Subcutaneous abdominal adipose tissue (tissue), 5 donors: Measurements from ENCODE around the gene GLI3.
A peak's percentile ranks its signal among the peaks of the same experiment; 100 is the strongest.

ENCODE experiments used
- H3K27ac ChIP-seq: one replicate; pipeline ENCODE4 v1.7.0; 2013; ENCODE audit warnings: low read depth, mild to moderate bottlenecking, inconsistent platforms, low read length, moderate library complexity
- H3K27me3 ChIP-seq, 5 donors: one replicate each; pipeline ENCODE4 v1.7.0; 2013; ENCODE audit warnings: low read length in 5 of 5, inconsistent platforms in 1 of 5; ENCODE audit not compliant: control insufficient read depth in 5 of 5, insufficient read depth in 4 of 5
- H3K36me3 ChIP-seq, 5 donors: one replicate each; pipeline ENCODE4 v1.7.0; 2013; ENCODE audit warnings: low read length in 5 of 5; ENCODE audit not compliant: control insufficient read depth in 5 of 5, insufficient read depth in 5 of 5
- H3K4me1 ChIP-seq, 5 donors: one replicate each; pipeline ENCODE4 v1.7.0; 2013; ENCODE audit warnings: low read length in 5 of 5, mild to moderate bottlenecking in 3 of 5, moderate library complexity in 1 of 5; ENCODE audit not compliant: control insufficient read depth in 5 of 5, insufficient read depth in 5 of 5
- H3K4me3 ChIP-seq, 5 donors: one replicate each; pipeline ENCODE4 v1.7.0; 2013; ENCODE audit warnings: low read length in 5 of 5, low read depth in 1 of 5
- H3K9ac ChIP-seq, 5 donors: one replicate each; pipeline ENCODE4 v1.7.0; 2013; ENCODE audit warnings: low read length in 5 of 5, mild to moderate bottlenecking in 4 of 5, moderate library complexity in 3 of 5
- H3K9me3 ChIP-seq, 5 donors: one replicate each; pipeline ENCODE4 v1.7.0; 2013; ENCODE audit warnings: low read length in 5 of 5; ENCODE audit not compliant: control insufficient read depth in 5 of 5
- donor health status: healthy.
- donor health status: healthy.
- donor health status: healthy.
- donor health status: healthy.
- donor health status: healthy.

Gene GLI3

GRCh38 chr7:42237811-42238541, 967 bp upstream of the GLI3 start:
- Histone ChIP-seq H3K36me3 (no peaks in the 10 kb centered on the region), H3K27me3 (peaks cover 0 to 25% (median 11%) of the 10 kb centered on the region in 5 donors), H3K27ac (peak overlapping the region; percentile 69), H3K4me1 (peaks cover 5 to 38% (median 28%) of the 10 kb centered on the region in 5 donors), H3K9me3 (no peaks in the 10 kb centered on the region), H3K4me3 (peak overlapping the region; percentile 55 to 88 (median 82)), H3K9ac (peak overlapping the region in 2 of 5 donors; percentile 66 to 76)

DNA sequence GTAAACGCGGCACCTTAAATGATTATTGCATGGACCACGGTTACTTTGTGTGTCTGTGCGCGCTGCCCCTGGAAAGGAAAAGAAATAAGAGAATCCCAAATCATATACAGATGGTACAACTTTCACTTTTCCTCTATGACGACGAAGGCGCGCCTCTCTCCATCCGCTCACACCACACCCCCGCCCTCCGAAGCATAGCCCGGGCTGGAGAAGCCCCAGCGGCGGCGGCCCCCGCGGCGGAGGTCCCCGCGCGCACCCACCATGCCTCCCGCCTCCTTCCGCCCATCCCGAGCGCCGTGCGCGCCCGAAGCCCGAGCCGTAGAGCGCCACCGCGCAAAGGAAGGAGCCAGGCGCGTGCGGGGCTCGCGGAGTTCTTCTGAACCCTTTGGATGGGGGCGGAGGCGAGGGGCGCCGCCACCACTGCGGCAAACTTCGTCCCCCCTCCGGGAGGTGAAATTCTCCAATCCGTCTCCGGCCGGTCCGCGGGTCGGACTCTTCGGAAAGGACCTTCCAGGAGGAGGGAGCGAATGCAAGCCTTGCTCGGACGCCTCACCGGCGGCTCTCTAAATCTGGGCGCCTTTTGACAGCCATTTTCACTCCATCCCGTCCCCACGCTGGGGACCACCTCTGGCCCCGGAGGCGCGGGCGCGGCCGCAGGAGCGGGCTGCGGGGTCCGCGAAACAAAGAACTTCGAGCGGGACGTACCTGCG, 588 bp downstream of the GLI3 start:
- Histone ChIP-seq H3K9me3 (no peaks in the 10 kb centered on the region), H3K4me3 (peak overlapping the region; percentile 73 to 90 (median 83)), H3K27ac (peak overlapping the region; percentile 67), H3K27me3 (peaks cover 0 to 29% (median 19%) of the 10 kb centered on the region in 5 donors), H3K9ac (peak overlapping the region in 4 of 5 donors; percentile 16 to 62 (median 54)), H3K36me3 (no peaks in the 10 kb centered on the region), H3K4me1 (peaks cover 2 to 51% (median 33%) of the 10 kb centered on the region in 5 donors)

- Histone ChIP-seq H3K27ac (peak overlapping the region; percentile 67), H3K4me1 (peaks cover 2 to 51% (median 33%) of the 10 kb centered on the region in 5 donors), H3K27me3 (peaks cover 0 to 30% (median 20%) of the 10 kb centered on the region in 5 donors)
Observed at GRCh38 chr7:42235741-42236161, 1.3 kb downstream of the GLI3 start.

GRCh38 chr7:42234736-42235135, 2.3 kb downstream of the GLI3 start:
- Histone ChIP-seq H3K4me3 (peak overlapping the region in 1 of 5 donors; percentile 17), H3K27ac (no peak overlapping the region)

More at GRCh38 chr7:42235741-42236161, 1.3 kb downstream of the GLI3 start:
- no peaks in the 10 kb centered on the region for H3K36me3 ChIP-seq
- H3K4me3 ChIP-seq: peak overlapping the region; percentile 73 to 90 (median 83)
- H3K9ac ChIP-seq: peak overlapping the region in 2 of 5 donors; percentile 53 to 62
- no peaks in the 10 kb centered on the region for H3K9me3 ChIP-seq

DNA sequence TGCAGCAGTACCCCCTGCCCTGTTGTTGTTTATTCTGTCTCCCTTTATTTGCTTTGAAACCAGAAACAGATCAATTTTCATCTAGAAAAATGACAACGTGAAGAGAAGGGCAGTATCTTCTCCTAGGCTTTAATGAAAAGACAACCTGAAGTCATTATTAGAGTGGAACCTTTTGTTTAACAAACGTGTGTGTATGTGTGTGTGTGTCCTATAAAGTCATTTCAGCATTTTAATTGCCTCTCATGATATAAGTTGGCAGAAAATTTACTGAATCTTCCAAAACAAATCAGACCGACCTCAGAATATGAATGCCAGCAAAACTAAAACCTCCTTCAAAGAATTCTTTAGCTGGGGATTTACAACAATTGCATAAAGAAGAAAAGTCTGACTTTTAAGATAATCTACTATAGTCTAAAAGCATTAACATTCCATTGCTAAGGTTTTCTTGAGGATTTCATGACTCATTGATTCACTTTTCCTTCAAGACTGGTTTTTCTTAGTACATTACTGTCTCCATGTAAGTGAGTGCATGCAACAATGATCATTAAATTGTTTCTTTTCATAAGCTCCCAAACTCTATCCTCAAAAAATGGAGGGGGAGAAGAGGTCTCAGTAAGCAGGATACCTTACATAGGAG, 3.2 kb downstream of the GLI3 start:
- no peaks in the 10 kb centered on the region for H3K36me3 ChIP-seq
- no peaks in the 10 kb centered on the region for H3K9me3 ChIP-seq
- H3K27me3 ChIP-seq: peaks cover 0 to 32% (median 20%) of the 10 kb centered on the region in 5 donors
- H3K27ac ChIP-seq: no peak overlapping the region
- peaks cover 0 to 51% (median 33%) of the 10 kb centered on the region in 5 donors for H3K4me1 ChIP-seq
- H3K4me3 ChIP-seq: no peak overlapping the region
- no peak overlapping the region for H3K9ac ChIP-seq

More at GRCh38 chr7:42234736-42235135, 2.3 kb downstream of the GLI3 start:
- H3K4me1 ChIP-seq: peaks cover 0 to 51% (median 33%) of the 10 kb centered on the region in 5 donors
- H3K9me3 ChIP-seq: no peaks in the 10 kb centered on the region
- no peaks in the 10 kb centered on the region for H3K36me3 ChIP-seq
- no peak overlapping the region for H3K9ac ChIP-seq
- H3K27me3 ChIP-seq: peaks cover 0 to 30% (median 20%) of the 10 kb centered on the region in 5 donors

DNA sequence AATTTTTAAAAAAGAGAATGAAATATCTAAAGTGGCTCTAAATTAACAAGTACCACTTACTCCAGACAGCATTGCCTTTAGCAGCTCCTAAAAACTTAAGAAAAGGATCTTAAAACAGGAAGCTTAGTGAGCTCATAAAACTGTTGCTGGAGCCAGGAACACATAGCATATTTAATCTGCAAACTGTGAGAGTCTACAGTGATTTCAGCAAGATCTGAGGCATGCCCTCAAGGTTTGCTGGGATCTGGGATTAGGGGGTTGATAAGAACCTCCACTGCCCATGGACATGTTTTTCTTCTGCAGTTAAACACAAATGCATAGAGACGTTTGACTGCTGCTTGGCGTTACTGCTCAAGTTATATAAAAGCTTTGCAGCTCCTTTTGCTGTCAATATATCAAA, 3.8 kb downstream of the GLI3 start:
- H3K36me3 ChIP-seq: no peaks in the 10 kb centered on the region
- H3K27me3 ChIP-seq: peaks cover 0 to 38% (median 18%) of the 10 kb centered on the region in 5 donors
- H3K9ac ChIP-seq: no peak overlapping the region
- H3K4me3 ChIP-seq: no peak overlapping the region
- no peaks in the 10 kb centered on the region for H3K9me3 ChIP-seq
- H3K4me1 ChIP-seq: peaks cover 0 to 53% (median 33%) of the 10 kb centered on the region in 5 donors
- no peak overlapping the region for H3K27ac ChIP-seq

GRCh38 chr7:42232275-42232674, 4.7 kb downstream of the GLI3 start:
- H3K9ac ChIP-seq: no peak overlapping the region
- peaks cover 0 to 56% (median 35%) of the 10 kb centered on the region in 5 donors for H3K4me1 ChIP-seq
- no peaks in the 10 kb centered on the region for H3K36me3 ChIP-seq
- H3K4me3 ChIP-seq: no peak overlapping the region
- H3K27me3 ChIP-seq: peaks cover 0 to 41% (median 19%) of the 10 kb centered on the region in 5 donors
- H3K9me3 ChIP-seq: no peaks in the 10 kb centered on the region
- no peak overlapping the region for H3K27ac ChIP-seq

DNA sequence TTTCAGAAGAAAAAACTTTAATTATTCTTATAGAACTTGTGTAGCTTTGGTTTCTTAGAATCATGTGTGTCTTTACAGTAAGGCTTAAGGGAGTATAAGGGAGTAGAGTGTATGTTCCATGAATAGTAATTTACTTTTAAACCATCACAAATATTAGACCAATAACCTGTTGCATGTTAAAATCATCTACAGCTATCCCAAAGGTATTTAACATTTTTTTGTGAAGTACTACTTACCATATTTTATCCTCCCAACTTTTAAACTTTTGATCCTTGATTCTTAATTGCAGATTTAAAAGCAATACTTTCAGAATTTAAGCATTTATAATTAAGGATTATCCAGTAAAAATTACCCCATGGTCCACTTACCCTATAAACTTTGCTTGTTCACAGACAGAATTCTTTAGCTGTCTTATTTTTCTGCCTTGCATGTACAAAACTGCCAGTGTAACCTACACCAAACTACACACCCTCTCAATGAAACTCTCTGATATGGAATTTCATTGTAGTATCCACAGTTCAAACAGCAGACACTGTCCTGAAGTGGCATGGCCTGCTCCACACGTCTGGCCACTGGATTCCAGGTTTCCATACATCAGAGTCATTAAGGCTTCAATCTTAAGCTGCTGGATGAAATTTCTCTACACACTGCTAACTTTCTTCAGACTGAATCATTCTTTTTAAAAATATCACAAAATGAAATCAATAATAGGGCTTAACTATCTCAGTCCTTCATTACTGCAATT, 5.8 kb downstream of the GLI3 start:
- peaks cover 0 to 40% (median 19%) of the 10 kb centered on the region in 5 donors for H3K27me3 ChIP-seq
- H3K27ac ChIP-seq: no peak overlapping the region
- peaks cover 0 to 49% (median 26%) of the 10 kb centered on the region in 5 donors for H3K4me1 ChIP-seq

DNA sequence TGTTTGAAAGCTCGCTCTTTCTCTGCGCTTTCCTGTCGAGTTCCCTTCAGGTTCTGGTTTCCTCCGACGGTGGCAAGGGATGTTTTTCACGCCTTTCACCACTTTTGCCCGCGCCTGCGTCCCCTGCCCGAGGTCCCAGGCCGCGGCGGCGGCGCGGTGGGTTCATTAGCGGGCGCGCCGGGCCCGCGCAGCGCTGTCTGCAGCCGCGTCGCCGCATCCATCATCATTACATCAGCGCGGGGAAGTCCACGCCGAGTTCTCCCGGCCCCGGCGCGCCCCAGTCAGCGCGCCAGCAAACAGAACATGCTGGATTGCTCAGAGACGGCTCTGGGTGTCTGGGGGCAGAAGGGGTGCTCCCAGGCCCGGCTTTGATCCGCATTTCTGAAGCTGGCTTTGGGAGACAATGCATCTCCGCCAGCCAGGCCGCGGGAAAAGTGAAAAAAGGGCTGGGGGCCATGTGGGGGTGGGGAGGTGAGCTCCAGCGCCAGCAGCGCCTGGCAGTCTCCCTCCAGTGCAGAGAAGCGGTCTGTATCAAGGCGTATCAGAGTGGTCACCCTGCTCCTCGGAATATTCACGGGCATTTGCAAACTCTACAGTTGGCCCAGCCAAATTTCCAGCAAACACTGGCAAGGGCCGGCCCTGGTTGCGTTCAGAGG, 8.9 kb downstream of the GLI3 start:
- Histone ChIP-seq H3K36me3 (no peaks in the 10 kb centered on the region), H3K27me3 (peaks cover 0 to 21% (median 13%) of the 10 kb centered on the region in 5 donors), H3K4me1 (peaks cover 0 to 31% (median 16%) of the 10 kb centered on the region in 5 donors), H3K9ac (peak overlapping the region in 1 of 5 donors; percentile 27), H3K4me3 (peak overlapping the region; percentile 26 to 45 (median 43)), H3K9me3 (no peaks in the 10 kb centered on the region), H3K27ac (no peak overlapping the region)

More for the DNA sequence above, 5.8 kb downstream of the GLI3 start:
- Histone ChIP-seq H3K9me3 (no peaks in the 10 kb centered on the region), H3K4me3 (no peak overlapping the region), H3K36me3 (no peaks in the 10 kb centered on the region), H3K9ac (no peak overlapping the region)
